ENCODE data around the gene PLAC1. TPM values are rescaled to one million over a fixed set of nuclear protein-coding genes. Genes with fewer than 3 reads are reported as not detected.

PLAC1 gene
- total and polyA plus RNA-seq, 5 donors from 2014 or later, result not detected

- Histone ChIP-seq H3K27me3 (ENCODE audit: control insufficient read depth, insufficient read depth, low read length) (no peaks in the 10 kb centered on the region), H3K4me3 (ENCODE audit: low read depth, low read length) (no peak overlapping the region), H3K9me3 (ENCODE audit: control insufficient read depth in 2 of 2, low read length in 2 of 2) (no peaks in the 10 kb centered on the region), H3K4me1 (ENCODE audit: control insufficient read depth, insufficient read depth, low read length, poor library complexity, severe bottlenecking) (no peaks in the 10 kb centered on the region), H3K36me3 (ENCODE audit: control insufficient read depth, insufficient read depth, low read length) (no peaks in the 10 kb centered on the region), H3K27ac (ENCODE audit: insufficient read depth, low read length, poor library complexity, severe bottlenecking) (no peak overlapping the region)
- no peak for ATAC-seq (ENCODE audit: low read depth in 2 of 2)
- Mint-ChIP-seq H3K27ac (no peak overlapping the region), H3K4me3 (no peak overlapping the region), H3K36me3 (no peaks in the 10 kb centered on the region), H3K27me3 (peaks cover 5% of the 10 kb centered on the region), H3K9me3 (peaks cover 0 to 2% (median 0%) of the 10 kb centered on the region in 7 donors), H3K4me1 (no peaks in the 10 kb centered on the region)
- DNase-seq, result no peak
Measured at GRCh38 chrX:134570509-134570846, 87.8 kb downstream of the PLAC1 start.

DNA sequence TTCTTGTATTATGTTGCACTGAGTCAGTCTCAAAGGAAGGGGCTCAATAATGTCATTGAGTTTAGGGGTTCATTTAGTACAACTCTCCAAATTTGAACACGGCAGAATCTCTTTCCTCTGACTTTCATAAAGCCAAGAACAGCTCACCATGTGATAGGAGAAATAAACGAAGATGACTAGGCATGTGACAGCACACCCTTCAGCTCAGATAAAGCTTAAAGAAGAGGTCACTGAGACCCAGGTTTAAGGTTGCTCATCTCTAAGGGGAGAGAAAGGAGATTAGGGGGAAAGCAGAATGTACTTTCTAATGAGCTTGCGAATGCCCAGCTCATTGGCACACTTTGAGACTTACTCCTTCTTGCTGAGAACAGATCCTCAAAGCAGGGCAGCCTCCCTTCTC is 89.0 kb downstream of the PLAC1 start:
- no peaks in the 10 kb centered on the region for H3K27me3 ChIP-seq (ENCODE audit: control insufficient read depth, insufficient read depth, low read length)
- H3K27ac ChIP-seq (ENCODE audit: insufficient read depth, low read length, poor library complexity, severe bottlenecking), result no peak overlapping the region
- Mint-ChIP-seq H3K27me3 (peaks cover 5% of the 10 kb centered on the region), H3K4me1 (no peaks in the 10 kb centered on the region), H3K9me3 (peaks cover 0 to 2% (median 0%) of the 10 kb centered on the region in 7 donors), H3K4me3 (no peak overlapping the region), H3K27ac (no peak overlapping the region), H3K36me3 (no peaks in the 10 kb centered on the region)
- no peak overlapping the region for H3K4me3 ChIP-seq (ENCODE audit: low read depth, low read length)
- H3K36me3 ChIP-seq (ENCODE audit: control insufficient read depth, insufficient read depth, low read length), result no peaks in the 10 kb centered on the region
- DNase-seq (no peak), ATAC-seq (ENCODE audit: low read depth in 2 of 2) (no peak)
- H3K9me3 ChIP-seq (ENCODE audit: control insufficient read depth in 2 of 2, low read length in 2 of 2), result no peaks in the 10 kb centered on the region
- H3K4me1 ChIP-seq (ENCODE audit: control insufficient read depth, insufficient read depth, low read length, poor library complexity, severe bottlenecking), result no peaks in the 10 kb centered on the region

DNA sequence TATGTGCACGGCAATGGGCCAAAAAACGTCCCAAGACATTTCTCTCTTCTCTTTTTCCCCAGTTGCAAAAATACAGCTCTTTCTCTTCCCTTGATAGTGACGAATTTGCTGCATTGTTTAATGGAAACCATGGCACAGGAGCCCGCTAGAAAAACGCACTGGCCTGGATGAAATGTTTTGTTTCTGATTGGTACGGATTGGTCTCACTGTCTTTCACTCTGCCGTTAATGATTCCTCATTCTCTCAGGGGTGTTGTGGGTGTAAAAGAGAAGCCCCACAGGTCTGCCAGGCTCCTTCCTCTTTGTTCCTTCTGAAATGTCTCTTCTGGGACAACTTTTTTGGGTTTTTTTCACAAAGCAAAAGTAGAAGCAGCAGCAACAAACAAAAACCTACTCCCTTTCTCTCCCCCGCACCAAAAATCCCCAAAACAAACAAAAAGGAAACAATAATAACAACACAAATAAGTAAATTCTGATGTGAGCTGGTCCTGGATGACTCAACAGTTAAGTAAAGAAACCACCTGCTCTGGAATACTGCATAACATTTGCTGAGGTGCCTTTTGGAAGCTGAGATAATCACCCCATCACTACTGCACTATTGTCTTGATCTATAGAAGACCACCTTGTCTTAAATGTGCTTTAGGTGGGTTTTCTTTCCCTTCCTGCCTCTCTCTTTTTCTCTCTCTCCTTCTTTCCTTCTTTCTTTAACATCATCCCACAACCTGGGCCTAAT is 89.8 kb downstream of the PLAC1 start:
- H3K27me3 Mint-ChIP-seq, result peaks cover 5% of the 10 kb centered on the region
- H3K4me1 Mint-ChIP-seq, result no peaks in the 10 kb centered on the region
- Histone ChIP-seq H3K4me1 (ENCODE audit: control insufficient read depth, insufficient read depth, low read length, poor library complexity, severe bottlenecking) (no peaks in the 10 kb centered on the region), H3K4me3 (ENCODE audit: low read depth, low read length) (no peak overlapping the region), H3K27ac (ENCODE audit: insufficient read depth, low read length, poor library complexity, severe bottlenecking) (no peak overlapping the region), H3K36me3 (ENCODE audit: control insufficient read depth, insufficient read depth, low read length) (no peaks in the 10 kb centered on the region), H3K9me3 (ENCODE audit: control insufficient read depth in 2 of 2, low read length in 2 of 2) (no peaks in the 10 kb centered on the region), H3K27me3 (ENCODE audit: control insufficient read depth, insufficient read depth, low read length) (no peaks in the 10 kb centered on the region)
- peaks cover 0 to 2% (median 0%) of the 10 kb centered on the region in 7 donors for H3K9me3 Mint-ChIP-seq
- ATAC-seq (ENCODE audit: low read depth in 2 of 2) (no peak), DNase-seq (no peak)
- H3K4me3 Mint-ChIP-seq, result no peak overlapping the region
- no peaks in the 10 kb centered on the region for H3K36me3 Mint-ChIP-seq
- H3K27ac Mint-ChIP-seq, result no peak overlapping the region

DNA sequence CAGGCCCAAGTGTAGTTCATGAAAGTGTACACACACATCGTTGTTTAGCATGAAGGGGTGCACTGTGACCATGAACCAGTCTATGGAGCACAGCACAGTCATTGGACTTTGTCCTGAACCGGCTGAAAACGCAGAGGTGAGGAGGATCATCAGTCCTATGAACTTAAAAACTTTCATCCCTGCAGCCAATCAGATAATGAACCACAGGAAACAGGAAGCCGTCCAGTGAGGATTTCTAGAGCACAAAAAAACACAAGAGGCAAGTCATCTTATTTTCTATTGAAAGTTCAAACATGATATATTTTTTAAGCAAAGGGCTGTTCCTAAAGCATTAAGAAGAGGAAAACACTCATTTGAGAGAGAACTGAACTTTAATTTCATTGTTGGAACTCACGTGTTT is 91.8 kb downstream of the PLAC1 start:
- Mint-ChIP-seq H3K36me3 (no peaks in the 10 kb centered on the region), H3K27ac (no peak overlapping the region), H3K4me3 (no peak overlapping the region), H3K9me3 (peaks cover 0 to 5% (median 0%) of the 10 kb centered on the region in 7 donors), H3K4me1 (no peaks in the 10 kb centered on the region), H3K27me3 (peaks cover 4% of the 10 kb centered on the region)
- Histone ChIP-seq H3K27ac (ENCODE audit: insufficient read depth, low read length, poor library complexity, severe bottlenecking) (no peak overlapping the region), H3K9me3 (ENCODE audit: control insufficient read depth in 2 of 2, low read length in 2 of 2) (no peaks in the 10 kb centered on the region), H3K4me3 (ENCODE audit: low read depth, low read length) (no peak overlapping the region), H3K4me1 (ENCODE audit: control insufficient read depth, insufficient read depth, low read length, poor library complexity, severe bottlenecking) (no peaks in the 10 kb centered on the region), H3K27me3 (ENCODE audit: control insufficient read depth, insufficient read depth, low read length) (no peaks in the 10 kb centered on the region), H3K36me3 (ENCODE audit: control insufficient read depth, insufficient read depth, low read length) (no peaks in the 10 kb centered on the region)
- DNase-seq (no peak), ATAC-seq (ENCODE audit: low read depth in 2 of 2) (no peak)

GRCh38 chrX:134562002-134562401 is 96.3 kb downstream of the PLAC1 start:
- Histone ChIP-seq H3K4me3 (ENCODE audit: low read depth, low read length) (no peak overlapping the region), H3K4me1 (ENCODE audit: control insufficient read depth, insufficient read depth, low read length, poor library complexity, severe bottlenecking) (no peaks in the 10 kb centered on the region), H3K27me3 (ENCODE audit: control insufficient read depth, insufficient read depth, low read length) (no peaks in the 10 kb centered on the region), H3K27ac (ENCODE audit: insufficient read depth, low read length, poor library complexity, severe bottlenecking) (no peak overlapping the region), H3K9me3 (ENCODE audit: control insufficient read depth in 2 of 2, low read length in 2 of 2) (no peaks in the 10 kb centered on the region), H3K36me3 (ENCODE audit: control insufficient read depth, insufficient read depth, low read length) (no peaks in the 10 kb centered on the region)
- H3K36me3 Mint-ChIP-seq, result no peaks in the 10 kb centered on the region
- ATAC-seq (ENCODE audit: low read depth in 2 of 2) (no peak), DNase-seq (no peak)
- peaks cover 11% of the 10 kb centered on the region for H3K27me3 Mint-ChIP-seq
- no peak overlapping the region for H3K4me3 Mint-ChIP-seq
- H3K4me1 Mint-ChIP-seq, result peaks cover 0 to 2% (median 0%) of the 10 kb centered on the region in 4 donors
- peaks cover 0 to 3% (median 0%) of the 10 kb centered on the region in 7 donors for H3K9me3 Mint-ChIP-seq
- H3K27ac Mint-ChIP-seq, result peak overlapping the region in 1 of 3 donors; percentile 87

DNA sequence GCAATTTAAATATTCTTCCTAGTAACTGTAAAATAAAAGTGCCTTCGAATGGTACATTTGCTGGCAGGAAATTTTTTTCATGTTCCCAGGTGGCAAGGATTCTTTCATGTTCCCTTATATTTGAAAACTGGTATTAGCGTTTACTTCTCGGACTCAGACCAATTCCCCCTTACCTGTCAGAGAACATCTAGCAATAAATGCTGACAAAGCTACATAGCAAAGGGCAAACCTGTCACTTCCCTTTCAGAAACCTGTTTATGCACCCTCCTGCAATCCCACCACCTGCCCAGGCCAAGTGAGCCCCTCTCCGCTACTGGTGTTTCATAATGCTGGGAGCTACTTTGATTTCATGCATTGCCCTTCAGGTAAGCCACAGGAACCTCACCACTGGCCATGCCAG is 100.1 kb downstream of the PLAC1 start:
- H3K27me3 ChIP-seq (ENCODE audit: control insufficient read depth, insufficient read depth, low read length), result no peaks in the 10 kb centered on the region
- no peaks in the 10 kb centered on the region for H3K36me3 ChIP-seq (ENCODE audit: control insufficient read depth, insufficient read depth, low read length)
- H3K36me3 Mint-ChIP-seq, result no peaks in the 10 kb centered on the region
- H3K4me3 Mint-ChIP-seq, result no peak overlapping the region
- no peak overlapping the region for H3K27ac ChIP-seq (ENCODE audit: insufficient read depth, low read length, poor library complexity, severe bottlenecking)
- H3K9me3 Mint-ChIP-seq, result peaks cover 0 to 3% (median 0%) of the 10 kb centered on the region in 7 donors
- H3K4me3 ChIP-seq (ENCODE audit: low read depth, low read length), result no peak overlapping the region
- ATAC-seq (ENCODE audit: low read depth in 2 of 2) (no peak), DNase-seq (no peak)
- peaks cover 0 to 2% (median 0%) of the 10 kb centered on the region in 4 donors for H3K4me1 Mint-ChIP-seq
- no peaks in the 10 kb centered on the region for H3K9me3 ChIP-seq (ENCODE audit: control insufficient read depth in 2 of 2, low read length in 2 of 2)
- no peak overlapping the region for H3K27ac Mint-ChIP-seq
- peaks cover 29% of the 10 kb centered on the region for H3K27me3 Mint-ChIP-seq
- H3K4me1 ChIP-seq (ENCODE audit: control insufficient read depth, insufficient read depth, low read length, poor library complexity, severe bottlenecking), result no peaks in the 10 kb centered on the region

DNA sequence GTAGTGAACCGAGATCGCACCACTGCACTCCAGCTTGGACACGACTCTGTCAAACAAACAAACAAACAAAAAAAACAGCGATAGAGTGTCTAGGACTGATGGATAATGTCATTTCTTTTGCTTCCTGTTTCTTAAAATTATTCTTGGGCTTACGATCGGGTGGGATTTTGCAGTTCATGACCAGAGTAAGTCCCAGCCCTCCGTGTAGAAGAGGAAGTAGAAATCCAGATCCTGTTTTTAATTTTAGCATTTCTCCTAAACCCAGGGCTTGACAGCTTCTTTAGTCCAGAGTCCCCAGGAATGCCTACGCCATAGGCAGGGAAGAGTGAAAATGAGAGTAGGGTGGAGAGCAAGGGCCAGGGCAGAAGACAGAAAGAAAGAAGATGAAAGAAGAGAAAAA is 104.0 kb downstream of the PLAC1 start:
- Mint-ChIP-seq H3K4me1 (peaks cover 0 to 11% (median 8%) of the 10 kb centered on the region in 4 donors), H3K27ac (no peak overlapping the region), H3K27me3 (peaks cover 48% of the 10 kb centered on the region), H3K36me3 (no peaks in the 10 kb centered on the region), H3K9me3 (peaks cover 0 to 3% (median 0%) of the 10 kb centered on the region in 7 donors), H3K4me3 (no peak overlapping the region)
- no peaks in the 10 kb centered on the region for H3K9me3 ChIP-seq (ENCODE audit: control insufficient read depth in 2 of 2, low read length in 2 of 2)
- no peak overlapping the region for H3K27ac ChIP-seq (ENCODE audit: insufficient read depth, low read length, poor library complexity, severe bottlenecking)
- DNase-seq (no peak), ATAC-seq (ENCODE audit: low read depth in 2 of 2) (no peak)
- H3K36me3 ChIP-seq (ENCODE audit: control insufficient read depth, insufficient read depth, low read length), result no peaks in the 10 kb centered on the region
- H3K4me1 ChIP-seq (ENCODE audit: control insufficient read depth, insufficient read depth, low read length, poor library complexity, severe bottlenecking), result peaks cover 18% of the 10 kb centered on the region
- peaks cover 8% of the 10 kb centered on the region for H3K27me3 ChIP-seq (ENCODE audit: control insufficient read depth, insufficient read depth, low read length)
- H3K4me3 ChIP-seq (ENCODE audit: low read depth, low read length), result no peak overlapping the region

DNA sequence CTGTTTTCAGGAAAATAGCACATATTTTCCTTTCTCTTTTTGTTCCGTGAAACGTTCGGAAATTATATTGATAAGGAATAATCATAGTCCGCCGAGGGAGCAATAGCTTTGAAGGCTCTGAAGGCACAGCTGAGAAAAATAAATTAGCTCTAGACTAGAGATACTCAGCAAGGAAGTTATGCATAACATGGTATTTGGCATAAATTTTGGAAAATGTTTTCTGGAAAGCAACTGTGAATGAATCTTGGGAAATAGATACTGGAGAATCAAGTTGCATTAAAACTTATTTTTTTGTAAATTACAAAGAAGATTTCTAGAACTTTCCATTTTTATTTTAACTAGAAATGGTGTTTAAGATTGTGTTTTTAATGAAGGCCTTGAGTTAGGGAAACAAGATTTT is 105.9 kb downstream of the PLAC1 start:
- no peaks in the 10 kb centered on the region for H3K36me3 ChIP-seq (ENCODE audit: control insufficient read depth, insufficient read depth, low read length)
- Mint-ChIP-seq H3K36me3 (no peaks in the 10 kb centered on the region), H3K9me3 (peaks cover 0 to 6% (median 0%) of the 10 kb centered on the region in 7 donors), H3K27me3 (peaks cover 68% of the 10 kb centered on the region), H3K4me1 (peaks cover 0 to 24% (median 16%) of the 10 kb centered on the region in 4 donors), H3K4me3 (no peak overlapping the region), H3K27ac (no peak overlapping the region)
- H3K4me1 ChIP-seq (ENCODE audit: control insufficient read depth, insufficient read depth, low read length, poor library complexity, severe bottlenecking), result peaks cover 28% of the 10 kb centered on the region
- ATAC-seq (ENCODE audit: low read depth in 2 of 2) (no peak), DNase-seq (no peak)
- peaks cover 20% of the 10 kb centered on the region for H3K27me3 ChIP-seq (ENCODE audit: control insufficient read depth, insufficient read depth, low read length)
- peaks cover 0 to 2% of the 10 kb centered on the region in 2 experiments for H3K9me3 ChIP-seq (ENCODE audit: control insufficient read depth in 2 of 2, low read length in 2 of 2)
- H3K4me3 ChIP-seq (ENCODE audit: low read depth, low read length), result no peak overlapping the region
- no peak overlapping the region for H3K27ac ChIP-seq (ENCODE audit: insufficient read depth, low read length, poor library complexity, severe bottlenecking)

Measured in CD4-positive, CD25-positive, alpha-beta regulatory T cell (primary cell).